Measurements from ENCODE around the gene BNIP5. TPM values are rescaled to one million over a fixed set of nuclear protein-coding genes. Genes with fewer than 3 reads are reported as not detected.

Gene BNIP5
- total RNA-seq, 4 donors from 2014 or later: not detected

- intact Hi-C loops (cut with DNase I): no loop called here
- no peak overlapping the region for H3K27ac ChIP-seq (replicated peaks in 1 of 4)
- no peaks in the 10 kb centered on the region for H3K36me3 ChIP-seq
- no peaks in the 10 kb centered on the region for H3K9me3 ChIP-seq
- WGBS: 81% methylated on average over 6 of the region's 6 CpGs
- H3K27me3 ChIP-seq: no peaks in the 10 kb centered on the region
- no peak for TF ChIP-seq POLR2AphosphoS5 (IDR thresholded peaks at IDR 0.05)
- TF ChIP-seq EP300 (IDR thresholded peaks at IDR 0.05): no peak
- TF ChIP-seq POLR2A (IDR thresholded peaks at IDR 0.05; ENCODE audit: low read depth): no peak
- no peak for TF ChIP-seq CTCF (IDR thresholded peaks at IDR 0.05)
- H3K4me3 ChIP-seq: no peak overlapping the region
- DNase-seq (ENCODE audit: extremely low spot score): no peak
- H3K4me1 ChIP-seq: no peaks in the 10 kb centered on the region
Measured at GRCh38 chr6:36318690-36319435, 17.8 kb downstream of the BNIP5 start.

- no peak overlapping the region for H3K4me3 ChIP-seq
- no peaks in the 10 kb centered on the region for H3K9me3 ChIP-seq
- H3K27me3 ChIP-seq: no peaks in the 10 kb centered on the region
- intact Hi-C loops (cut with DNase I): no loop called here
- 97% methylated on average over 2 of the region's 2 CpGs for WGBS
- TF ChIP-seq POLR2A (IDR thresholded peaks at IDR 0.05; ENCODE audit: low read depth) (no peak), POLR2AphosphoS5 (IDR thresholded peaks at IDR 0.05) (no peak), CTCF (IDR thresholded peaks at IDR 0.05) (no peak), EP300 (IDR thresholded peaks at IDR 0.05) (no peak)
- H3K4me1 ChIP-seq: peaks cover 0 to 8% (median 0%) of the 10 kb centered on the region in 4 donors
- H3K27ac ChIP-seq (replicated peaks in 1 of 4): no peak overlapping the region
- no peak for DNase-seq (ENCODE audit: extremely low spot score)
- no peaks in the 10 kb centered on the region for H3K36me3 ChIP-seq
Measured at GRCh38 chr6:36317623-36318022, 19.1 kb downstream of the BNIP5 start.

GRCh38 chr6:36315921-36316320 is 20.8 kb downstream of the BNIP5 start:
- H3K9me3 ChIP-seq: no peaks in the 10 kb centered on the region
- intact Hi-C loops (cut with DNase I): no loop called here
- no peak overlapping the region for H3K27ac ChIP-seq (replicated peaks in 1 of 4)
- no peaks in the 10 kb centered on the region for H3K36me3 ChIP-seq
- H3K4me3 ChIP-seq: no peak overlapping the region
- no peaks in the 10 kb centered on the region for H3K27me3 ChIP-seq
- TF ChIP-seq EP300 (IDR thresholded peaks at IDR 0.05) (no peak), POLR2AphosphoS5 (IDR thresholded peaks at IDR 0.05) (no peak)
- 92% methylated on average over 5 of the region's 5 CpGs for WGBS
- peaks cover 0 to 11% (median 0%) of the 10 kb centered on the region in 4 donors for H3K4me1 ChIP-seq
- DNase-seq (ENCODE audit: extremely low spot score): no peak

GRCh38 chr6:36314221-36315014 is 22.3 kb downstream of the BNIP5 start:
- WGBS: 83% methylated on average over 3 of the region's 3 CpGs
- intact Hi-C loops (cut with DNase I): no loop called here
- DNase-seq (ENCODE audit: extremely low spot score): no peak

More at GRCh38 chr6:36314221-36315014, 22.3 kb downstream of the BNIP5 start:
- Histone ChIP-seq H3K4me1 (peaks cover 0 to 11% (median 0%) of the 10 kb centered on the region in 4 donors), H3K4me3 (no peak overlapping the region), H3K9me3 (peaks cover 0 to 4% (median 0%) of the 10 kb centered on the region in 4 donors), H3K36me3 (no peaks in the 10 kb centered on the region), H3K27me3 (peaks cover 0 to 6% (median 0%) of the 10 kb centered on the region in 4 donors), H3K27ac (replicated peaks in 1 of 4) (no peak overlapping the region)
- TF ChIP-seq EP300 (IDR thresholded peaks at IDR 0.05) (no peak), POLR2A (IDR thresholded peaks at IDR 0.05; ENCODE audit: low read depth) (no peak), CTCF (IDR thresholded peaks at IDR 0.05) (no peak), POLR2AphosphoS5 (IDR thresholded peaks at IDR 0.05) (no peak)

Measured in esophagus muscularis mucosa (tissue), 4 donors.